KBM-7 (cell line): ENCODE measurements around the gene TFCP2L1.
"Not testable (repeated sequence)": the region's sequence is repeated elsewhere in the genome, so short reads cannot be mapped to it uniquely, and the experiment has no call there.

Experiments used
- DNase-seq: peaks from one replicate; pipeline ENCODE4 v3.0.0-alpha.2; 2015
- in situ Hi-C: fragments of 300-500 bp; cut with MboI; formaldehyde crosslinking; loops from 2 replicates; pipeline ENCODE4 v1.14.3; 2020; ENCODE audit warnings: low sequenced_read_pairs, low pct_unique_long_range_greater_than_20kb, mixed read lengths

TFCP2L1 gene

DNA sequence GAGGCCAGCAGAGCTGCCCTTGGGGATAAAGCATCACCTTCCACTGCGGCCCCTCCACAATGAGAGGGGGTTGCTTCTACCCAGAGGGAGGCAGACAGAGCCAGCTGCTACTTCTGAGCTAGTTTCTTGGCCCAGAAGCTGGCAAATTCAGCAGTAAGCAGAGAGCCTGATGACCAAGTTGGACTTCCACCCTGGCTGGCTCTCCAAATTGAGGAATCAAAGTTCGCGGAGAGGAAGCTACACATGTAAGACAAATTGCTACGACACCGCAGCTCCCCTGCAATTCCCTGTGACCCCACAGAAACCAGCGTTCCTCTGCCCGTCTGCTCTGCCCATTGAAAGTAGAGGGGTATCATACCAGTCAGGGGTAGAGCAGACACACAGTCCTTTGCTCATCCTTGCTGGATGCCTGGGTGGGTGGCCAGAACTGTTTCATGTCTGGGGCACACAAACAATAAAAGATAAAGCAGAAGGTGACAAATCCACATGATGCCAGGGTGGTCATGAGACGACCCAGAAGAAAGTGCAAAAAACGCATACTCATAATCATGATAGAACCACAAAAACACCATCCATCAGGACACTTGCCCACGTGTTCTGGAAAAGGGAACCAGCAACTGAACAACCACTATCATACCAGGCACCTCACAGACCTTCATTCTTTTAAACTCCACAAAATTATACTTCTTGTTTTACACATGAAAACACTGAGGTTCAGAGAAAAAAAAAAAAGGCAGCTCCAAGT is 5.4 kb downstream of the TFCP2L1 start:
- in situ Hi-C loops = no loop called here

DNA sequence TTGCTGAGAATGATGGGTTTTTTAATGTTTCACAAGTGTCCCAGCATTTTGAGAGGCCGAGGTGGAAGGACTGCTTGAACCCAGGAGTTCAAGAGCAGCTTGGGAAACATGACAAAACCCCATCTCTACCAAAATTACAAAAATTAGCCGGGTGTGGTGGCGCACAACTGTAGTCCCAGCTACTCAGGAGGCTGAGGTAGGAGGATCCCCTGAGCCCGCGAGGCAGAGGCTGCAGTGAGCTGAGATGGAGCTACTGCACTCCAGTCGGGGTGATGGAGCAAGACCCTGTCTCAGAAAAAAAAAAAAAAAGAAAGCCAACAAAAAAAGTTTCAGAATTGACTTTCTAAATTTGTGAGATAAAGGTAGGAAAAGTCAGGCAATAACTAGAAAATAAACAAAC is 8.7 kb downstream of the TFCP2L1 start:
- in situ Hi-C loops = no loop called here
- DNase-seq = no peak

More for the DNA sequence above, 5.4 kb downstream of the TFCP2L1 start:
- DNase-seq = no peak

DNA sequence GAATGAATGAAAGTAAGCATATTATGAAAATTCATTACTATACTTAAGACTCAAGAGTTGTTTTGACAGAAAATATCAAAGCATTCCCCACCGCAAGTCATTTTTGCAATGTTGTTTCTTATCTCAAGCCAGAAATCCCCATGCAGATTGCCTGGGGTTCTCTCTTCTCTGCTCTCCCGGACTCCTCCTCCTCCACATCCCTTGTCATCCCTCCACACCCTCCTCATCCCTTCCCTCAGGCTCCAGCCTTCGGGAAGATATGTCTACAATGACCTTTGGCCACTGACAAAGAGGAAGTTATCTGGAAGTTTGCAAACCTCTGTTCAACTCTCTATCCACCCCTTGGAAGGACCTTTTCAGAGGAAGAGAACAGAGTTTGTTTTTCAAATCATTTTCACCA is 11.9 kb downstream of the TFCP2L1 start:
- in situ Hi-C loops = no loop called here

DNA sequence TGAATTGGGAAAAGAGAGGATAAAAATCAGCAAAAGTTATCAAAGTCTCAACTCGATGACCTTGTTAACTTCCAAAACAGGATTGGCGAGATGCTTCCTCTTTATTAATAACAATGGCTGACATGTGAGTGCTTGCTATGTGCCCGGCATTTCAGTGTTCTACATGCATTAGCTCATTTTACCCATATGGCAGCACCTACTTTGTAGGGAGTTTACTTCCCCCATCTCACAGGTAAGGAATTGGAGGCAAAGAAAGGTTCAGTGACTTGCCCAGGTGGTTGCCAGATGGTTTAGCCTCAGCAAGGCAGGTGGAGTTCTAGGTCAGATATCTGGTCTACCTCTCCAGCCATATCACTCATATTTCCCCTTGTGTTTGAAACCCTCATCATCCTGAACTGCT is 12.4 kb downstream of the TFCP2L1 start:
- in situ Hi-C loops = no loop called here

More for the DNA sequence above, 11.9 kb downstream of the TFCP2L1 start:
- DNase-seq = no peak

DNA sequence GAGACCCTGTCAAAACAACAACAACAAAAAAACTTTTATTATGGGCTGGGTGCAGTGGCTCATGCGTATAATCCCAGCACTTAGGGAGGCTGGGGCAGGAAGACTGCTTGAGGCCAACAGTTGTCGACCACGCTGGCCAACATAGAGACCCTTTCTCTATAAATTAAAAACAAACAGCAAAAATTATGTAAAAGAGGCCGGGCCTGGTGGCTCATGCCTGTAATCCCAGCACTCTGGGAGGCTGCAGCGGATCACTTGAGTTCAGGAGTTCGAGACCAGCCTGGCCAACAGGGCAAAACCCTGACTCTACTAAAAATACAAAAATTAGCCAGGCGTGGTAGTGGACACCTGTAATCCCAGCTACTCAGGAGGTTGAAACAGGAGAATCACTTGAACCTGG is 15.6 kb downstream of the TFCP2L1 start:
- DNase-seq, in situ Hi-C loops: not testable (repeated sequence)

More for the DNA sequence above, 12.4 kb downstream of the TFCP2L1 start:
- DNase-seq = no peak

DNA sequence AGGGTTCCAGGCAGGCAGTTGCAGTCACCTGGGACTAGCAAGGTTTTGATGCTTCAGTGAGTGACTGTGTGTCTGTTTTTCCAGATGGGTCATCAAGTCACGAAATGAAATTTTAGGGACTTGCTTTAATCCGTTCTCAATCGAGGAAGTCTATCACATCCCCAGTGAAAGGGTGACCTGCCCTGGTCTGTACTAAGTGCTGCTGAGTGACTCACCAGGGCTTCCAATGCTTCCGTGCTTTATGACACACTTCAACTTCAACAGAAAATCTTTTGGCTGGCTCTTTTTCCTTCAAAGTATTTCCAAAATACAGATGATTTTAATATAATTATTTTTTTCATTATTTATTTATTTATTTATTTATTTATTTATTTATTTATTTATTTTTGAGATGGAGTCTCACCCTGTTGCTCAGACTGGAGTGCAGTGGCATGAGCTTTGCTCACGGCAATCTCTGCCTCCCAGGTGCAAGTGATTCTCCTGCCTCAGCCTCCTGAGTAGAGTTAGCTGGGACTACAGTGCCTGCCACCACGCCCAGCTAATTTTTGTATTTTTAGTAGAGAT is 18.4 kb downstream of the TFCP2L1 start:
- in situ Hi-C loops = no loop called here
- no peak for DNase-seq

DNA sequence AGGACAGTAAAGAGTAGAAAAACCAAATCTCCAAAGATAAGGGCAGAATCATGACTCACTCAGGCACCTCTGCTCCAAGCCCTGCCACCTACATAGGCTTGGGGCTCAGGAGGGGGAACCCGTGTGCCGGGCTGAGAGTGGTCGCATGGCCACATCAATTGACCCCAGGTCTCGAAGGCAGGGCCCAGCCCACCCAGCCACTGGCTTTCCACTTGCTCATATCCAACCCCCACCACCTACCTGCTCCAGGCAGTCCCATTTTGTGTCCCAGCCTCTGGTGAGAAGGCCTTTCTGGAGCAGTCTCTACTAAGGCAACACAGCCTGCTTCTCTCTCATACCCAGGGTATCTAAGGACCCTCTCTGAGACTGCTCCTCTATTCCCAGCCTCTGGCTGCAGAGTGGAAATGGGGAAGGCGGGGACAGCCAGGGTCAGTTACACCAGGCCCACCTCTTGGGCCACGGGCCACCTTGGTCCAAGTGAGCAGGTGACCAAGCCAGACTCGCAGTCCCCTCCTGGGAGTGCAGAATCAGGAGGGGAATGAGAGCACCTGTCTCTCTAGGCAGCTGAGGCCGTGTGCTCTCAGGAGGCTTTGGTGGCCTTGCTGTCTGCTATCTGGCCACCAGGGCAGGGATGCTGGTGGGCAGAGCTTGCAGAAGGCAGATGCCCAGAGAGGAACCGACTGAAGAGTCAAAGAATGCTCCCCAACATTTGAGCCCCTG is 20.8 kb downstream of the TFCP2L1 start:
- in situ Hi-C loops = no loop called here

DNA sequence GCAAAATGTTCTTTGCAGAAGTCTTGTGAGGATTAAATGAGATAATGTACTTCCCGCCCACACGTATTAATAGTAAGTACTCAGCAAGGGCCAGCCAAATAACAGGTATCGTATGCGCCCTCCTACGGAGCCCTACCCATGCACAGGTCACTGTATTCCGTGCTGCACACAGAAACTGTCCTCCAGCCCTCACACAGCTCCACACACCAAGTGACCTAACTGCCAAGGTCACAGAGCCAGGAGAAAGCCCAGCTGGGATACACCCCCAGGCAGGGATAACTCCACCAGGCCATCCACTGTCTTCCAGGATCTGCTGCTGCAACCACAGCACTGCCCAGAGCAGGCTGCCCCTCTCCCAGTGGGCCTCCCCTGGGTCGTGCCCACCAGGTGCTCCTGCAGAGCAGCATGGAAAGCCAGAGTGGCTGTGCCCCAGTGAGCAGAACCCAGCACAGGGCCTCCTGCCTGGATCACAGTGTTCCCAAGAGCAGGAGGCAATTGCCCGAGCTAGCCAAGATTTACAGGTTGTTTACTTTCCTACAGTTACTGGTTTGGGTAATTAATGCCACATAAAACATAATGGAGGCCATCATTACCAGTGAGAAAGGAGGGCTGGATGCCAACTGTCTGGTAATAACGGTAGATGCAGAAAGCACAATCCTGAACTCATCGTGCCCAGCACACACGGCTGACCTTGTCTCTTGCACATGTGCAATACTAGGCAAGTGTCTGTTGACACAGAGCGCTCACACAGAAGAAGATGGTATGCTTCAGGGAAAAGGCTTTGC is 24.4 kb downstream of the TFCP2L1 start:
- in situ Hi-C loops = no loop called here
- DNase-seq = no peak

More for the DNA sequence above, 20.8 kb downstream of the TFCP2L1 start:
- DNase-seq = no peak

DNA sequence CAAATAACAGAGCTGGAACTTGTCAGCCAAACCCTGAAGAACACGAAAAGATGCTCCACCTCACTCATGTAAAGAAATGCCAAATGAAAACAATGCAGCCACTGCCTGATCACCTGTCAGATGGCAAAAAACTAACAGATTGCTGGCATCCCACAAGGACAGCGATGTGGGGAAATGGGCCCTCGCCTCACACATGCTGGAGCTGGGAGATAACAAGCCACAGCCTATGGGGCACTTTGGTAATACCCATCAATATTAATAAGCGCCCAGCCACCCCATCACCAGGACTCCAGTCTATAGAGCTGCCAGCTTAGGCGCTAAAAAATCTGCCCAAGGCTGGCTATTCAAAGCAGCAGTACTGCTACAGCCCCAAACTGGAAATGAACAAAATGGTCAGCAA is 27.0 kb downstream of the TFCP2L1 start:
- DNase-seq = no peak
- in situ Hi-C loops = no loop called here

DNA sequence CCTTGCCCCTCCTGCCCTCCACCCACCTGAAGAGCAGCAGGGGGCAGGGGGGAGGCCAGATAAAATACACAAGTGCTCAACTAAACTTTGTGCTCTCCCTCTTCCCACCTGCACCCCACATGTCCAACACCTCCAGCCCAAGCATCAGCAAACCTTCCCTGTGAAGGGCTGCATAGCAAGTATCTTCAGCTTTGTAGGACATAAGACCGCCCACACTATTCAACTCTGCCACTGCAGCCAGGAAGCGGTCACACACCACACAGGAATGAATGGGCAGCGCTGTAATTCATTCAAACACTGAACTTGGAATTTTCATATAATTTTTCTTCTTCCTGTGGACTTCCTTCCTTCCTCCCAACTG is 27.5 kb downstream of the TFCP2L1 start:
- in situ Hi-C loops = no loop called here
- no peak for DNase-seq

DNA sequence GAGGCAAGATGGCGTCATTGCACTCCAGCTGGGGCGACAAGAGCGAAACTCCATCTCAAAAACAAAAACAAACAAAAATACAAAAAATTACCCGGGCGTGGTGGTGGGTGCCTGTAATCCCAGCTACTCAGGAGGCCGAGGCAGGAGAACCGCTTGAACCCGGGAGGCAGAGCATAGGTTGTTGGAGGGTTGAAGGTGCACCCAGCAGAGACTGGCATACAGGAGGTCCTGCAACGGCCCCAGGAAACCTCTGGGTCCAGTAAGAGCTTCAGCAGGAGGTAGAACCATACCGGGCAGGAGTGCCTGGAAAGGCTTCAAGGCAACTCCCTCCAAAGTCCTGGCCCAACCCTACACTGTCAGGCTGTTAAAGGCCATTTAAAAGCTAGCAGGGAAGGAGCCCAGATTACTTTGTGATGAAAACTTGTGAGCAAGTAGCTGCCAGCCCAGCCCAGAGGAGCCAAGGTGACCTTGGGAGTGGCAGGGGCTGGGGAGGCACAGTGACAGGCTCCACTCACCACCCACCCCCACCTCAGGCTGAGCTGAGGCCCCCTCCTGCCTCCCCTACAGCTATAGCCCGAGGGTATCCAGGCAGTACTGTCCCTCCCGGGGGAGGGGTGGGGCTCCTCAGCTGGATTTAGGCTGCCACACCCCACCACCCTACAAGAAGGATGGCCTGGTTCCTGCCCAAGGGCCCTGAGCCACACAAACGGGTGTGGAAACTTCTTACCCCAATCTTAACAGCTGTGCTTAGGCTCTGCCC is 28.1 kb downstream of the TFCP2L1 start:
- DNase-seq = no peak
- in situ Hi-C loops = no loop called here

DNA sequence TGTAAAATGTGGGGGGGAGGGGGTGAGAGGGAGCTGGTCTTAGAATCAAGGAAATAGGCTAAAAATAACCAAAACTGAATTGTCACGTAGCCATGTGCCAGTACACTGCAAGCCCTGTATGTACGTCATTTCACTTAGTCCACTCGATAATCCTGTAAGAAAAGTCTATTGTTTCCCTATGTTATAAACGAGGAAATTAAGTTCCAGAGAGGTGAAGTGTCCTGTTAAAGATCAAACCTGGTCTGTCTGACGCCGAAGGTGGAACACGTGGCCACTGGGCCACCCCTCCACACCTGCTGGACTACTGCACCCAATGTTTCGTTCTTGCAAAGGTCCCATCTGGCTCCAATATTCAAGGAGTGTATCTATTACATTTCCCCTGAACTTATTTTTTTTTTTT is 29.6 kb downstream of the TFCP2L1 start:
- in situ Hi-C loops = no loop called here
- no peak for DNase-seq

DNA sequence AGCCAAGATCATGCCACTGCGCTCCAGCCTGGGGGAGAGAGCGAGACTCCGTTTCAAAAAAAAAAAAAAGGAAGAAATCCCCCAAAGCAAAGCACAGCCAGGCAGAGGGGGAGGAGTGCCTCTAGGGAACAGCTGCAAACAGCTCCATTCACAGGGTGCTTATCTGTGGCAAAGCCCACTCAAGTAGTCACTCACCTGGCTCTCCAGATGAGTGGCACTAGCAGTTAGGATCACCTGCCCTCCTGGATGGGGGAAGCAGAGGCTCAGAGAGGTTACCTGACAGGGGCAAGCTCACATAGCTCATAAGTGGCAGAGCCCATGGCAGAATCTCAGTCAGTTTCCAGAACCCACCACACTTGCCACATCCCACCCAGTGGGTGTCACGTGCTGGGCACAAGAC is 30.3 kb downstream of the TFCP2L1 start:
- DNase-seq = no peak
- in situ Hi-C loops = no loop called here

DNA sequence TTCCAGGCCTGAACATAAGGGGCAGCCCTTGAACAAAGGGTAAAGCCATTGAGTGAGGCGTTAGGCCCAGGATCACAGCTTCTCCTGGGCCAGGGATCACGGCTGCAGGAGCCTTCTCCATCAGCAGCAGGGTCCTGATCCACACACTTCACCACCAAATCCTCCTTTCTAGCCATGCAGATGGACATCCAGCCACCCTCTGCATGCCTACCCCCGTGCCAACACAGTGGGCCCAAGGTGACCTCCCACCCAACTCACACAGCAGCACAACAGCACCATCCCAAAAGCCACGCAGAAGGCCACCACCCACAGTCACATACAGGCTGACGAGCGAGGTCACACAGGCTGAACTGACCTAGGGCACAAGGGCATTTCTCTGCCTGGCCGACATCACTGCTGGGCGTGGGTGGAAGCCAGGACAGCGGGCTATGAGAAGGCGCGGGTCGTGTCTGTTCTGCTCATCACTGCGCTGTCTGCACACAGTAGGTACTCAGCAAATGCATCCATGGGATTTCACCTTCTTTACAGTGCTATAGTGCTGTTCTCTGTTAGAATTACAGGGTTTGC is 31.2 kb downstream of the TFCP2L1 start:
- DNase-seq = no peak
- in situ Hi-C loops = no loop called here

DNA sequence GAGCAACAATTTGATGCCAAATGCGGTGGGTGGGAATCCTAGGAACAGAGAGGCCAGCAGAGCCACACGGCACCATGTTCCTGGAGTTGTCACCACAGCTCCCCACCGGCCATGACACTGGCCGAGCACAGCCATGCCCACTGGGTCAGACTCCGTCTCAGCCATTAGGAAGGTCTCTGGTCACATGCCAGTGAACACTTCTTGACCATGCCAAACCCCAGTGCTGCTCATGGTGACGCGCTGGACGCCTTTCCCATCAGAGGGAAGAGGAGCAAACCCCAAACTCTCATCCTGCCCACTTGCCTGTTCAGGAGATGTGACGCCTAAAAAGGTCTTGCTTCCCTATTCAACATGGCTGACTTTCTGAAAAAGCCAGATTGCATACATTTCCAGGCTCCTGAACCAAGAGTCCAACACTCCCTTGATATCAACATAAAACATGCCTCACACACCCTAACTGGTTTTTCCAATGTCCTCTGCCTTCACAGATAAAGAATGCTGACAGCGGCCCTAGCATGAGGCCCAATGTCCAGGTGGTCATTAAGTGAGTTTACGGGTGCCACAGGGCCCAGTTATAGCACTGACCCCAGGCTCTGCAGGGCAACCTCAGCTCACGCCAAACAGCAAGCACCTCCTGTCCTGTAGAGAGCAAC is 31.9 kb downstream of the TFCP2L1 start:
- DNase-seq = no peak
- in situ Hi-C loops = no loop called here

DNA sequence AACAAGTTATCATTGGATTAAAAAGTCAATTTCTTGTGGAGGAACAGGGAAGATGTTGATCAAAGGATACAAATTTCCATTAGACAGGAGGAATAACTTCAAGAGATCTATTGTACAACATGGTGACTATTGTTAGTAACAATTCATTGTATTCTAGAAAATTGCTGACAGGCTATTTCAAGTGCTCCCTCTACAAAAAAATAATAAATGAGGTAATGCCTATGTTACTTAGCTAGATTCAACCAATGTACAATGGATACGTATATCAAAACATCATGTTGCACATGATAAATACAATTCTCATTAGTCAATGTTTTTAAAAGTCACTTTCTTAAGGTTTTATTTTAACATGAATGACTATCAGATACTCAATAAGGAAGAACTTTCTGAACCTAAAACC is 33.5 kb downstream of the TFCP2L1 start:
- no peak for DNase-seq
- in situ Hi-C loops = no loop called here

DNA sequence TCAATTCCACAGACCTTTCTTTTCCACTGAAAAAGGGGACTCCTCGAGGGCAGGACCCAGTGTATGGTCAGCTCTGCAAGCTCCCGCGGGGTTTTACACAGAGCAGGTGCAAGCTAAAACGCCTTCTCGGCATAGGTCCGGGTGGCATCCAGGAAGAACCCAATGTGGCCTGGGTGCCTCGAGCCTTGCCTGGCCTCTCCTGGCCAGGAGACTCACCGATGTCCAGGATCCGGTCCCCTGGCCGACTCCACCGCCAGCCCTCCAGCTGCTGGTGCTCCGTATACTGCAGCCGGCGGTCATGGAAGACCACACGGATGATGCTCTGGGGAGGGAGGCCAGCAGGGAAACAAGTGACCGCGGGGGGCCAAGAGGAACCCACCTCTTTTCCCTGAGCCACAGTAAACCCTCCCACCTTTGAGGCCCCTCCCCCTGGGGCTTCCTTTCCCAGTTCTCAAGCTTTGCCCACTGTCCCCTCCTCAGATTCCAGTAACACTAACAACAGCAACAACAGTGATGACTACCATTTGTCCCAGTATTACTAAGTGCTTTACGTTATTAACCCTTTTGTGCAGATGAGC is 36.1 kb downstream of the TFCP2L1 start:
- no peak for DNase-seq
- in situ Hi-C loops = no loop called here

DNA sequence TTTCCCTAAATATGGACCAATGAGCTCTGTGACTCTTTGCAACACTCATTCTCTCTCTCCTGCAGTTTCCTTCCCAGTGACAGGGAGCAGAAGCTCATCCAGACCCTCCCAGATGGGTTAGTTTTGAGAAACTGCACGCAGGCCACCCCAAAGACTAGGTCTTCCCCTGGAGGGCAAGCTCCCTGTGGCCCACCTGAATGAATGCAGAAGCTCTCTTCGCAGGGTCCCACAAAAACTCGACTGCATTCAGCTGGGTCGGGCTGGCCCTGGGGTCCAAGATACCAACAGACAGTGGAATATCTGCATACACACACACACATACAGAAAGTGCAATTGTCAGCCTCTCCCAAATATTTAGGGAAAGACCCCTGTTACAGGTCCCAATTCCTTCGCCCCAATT is 37.0 kb downstream of the TFCP2L1 start:
- in situ Hi-C loops = no loop called here
- no peak for DNase-seq
